ENCODE measurements around the gene SYDE2.
A peak's percentile ranks its signal among the peaks of the same experiment; 100 is the strongest.

The SYDE2 gene

GRCh38 chr1:85121744-85122143, 79.1 kb downstream of the SYDE2 start:
- no peak for DNase-seq

GRCh38 chr1:85118751-85119150, 82.1 kb downstream of the SYDE2 start:
- no peak for DNase-seq

- no peak for DNase-seq
Measured at GRCh38 chr1:85116856-85117255, 84.0 kb downstream of the SYDE2 start.

- no peak for DNase-seq
Measured at GRCh38 chr1:85115933-85116332, 84.9 kb downstream of the SYDE2 start.

GRCh38 chr1:85111695-85112094, 89.1 kb downstream of the SYDE2 start:
- no peak for DNase-seq

- peak; percentile 30 for DNase-seq
Measured at GRCh38 chr1:85109475-85109874, 91.3 kb downstream of the SYDE2 start.

Data from central memory CD4-positive, alpha-beta T cell (primary cell).